Measurements from ENCODE around the gene UNKL.

Gene UNKL

DNA sequence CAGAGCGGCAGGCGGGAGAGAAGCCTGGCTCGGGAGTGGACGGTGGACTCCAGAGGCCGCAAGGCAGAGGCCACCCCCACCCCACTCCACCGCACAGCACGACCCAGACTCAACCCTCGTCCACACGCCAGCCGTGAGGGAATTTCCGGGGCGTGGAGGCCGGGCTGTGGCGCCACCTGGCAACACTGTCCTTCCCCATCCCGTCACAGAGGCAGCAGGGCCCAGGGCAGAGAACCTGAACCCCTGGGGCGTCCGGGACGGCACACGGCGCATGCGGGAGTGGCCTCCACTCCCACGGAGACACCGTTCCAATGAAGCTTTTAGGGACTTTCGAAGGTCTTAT is 39.2 kb downstream of the UNKL start:
- TF ChIP-seq TCF12 (IDR thresholded peaks at IDR 0.05; ENCODE audit: low read depth) = no peak
- TF ChIP-seq, protein P1, sequence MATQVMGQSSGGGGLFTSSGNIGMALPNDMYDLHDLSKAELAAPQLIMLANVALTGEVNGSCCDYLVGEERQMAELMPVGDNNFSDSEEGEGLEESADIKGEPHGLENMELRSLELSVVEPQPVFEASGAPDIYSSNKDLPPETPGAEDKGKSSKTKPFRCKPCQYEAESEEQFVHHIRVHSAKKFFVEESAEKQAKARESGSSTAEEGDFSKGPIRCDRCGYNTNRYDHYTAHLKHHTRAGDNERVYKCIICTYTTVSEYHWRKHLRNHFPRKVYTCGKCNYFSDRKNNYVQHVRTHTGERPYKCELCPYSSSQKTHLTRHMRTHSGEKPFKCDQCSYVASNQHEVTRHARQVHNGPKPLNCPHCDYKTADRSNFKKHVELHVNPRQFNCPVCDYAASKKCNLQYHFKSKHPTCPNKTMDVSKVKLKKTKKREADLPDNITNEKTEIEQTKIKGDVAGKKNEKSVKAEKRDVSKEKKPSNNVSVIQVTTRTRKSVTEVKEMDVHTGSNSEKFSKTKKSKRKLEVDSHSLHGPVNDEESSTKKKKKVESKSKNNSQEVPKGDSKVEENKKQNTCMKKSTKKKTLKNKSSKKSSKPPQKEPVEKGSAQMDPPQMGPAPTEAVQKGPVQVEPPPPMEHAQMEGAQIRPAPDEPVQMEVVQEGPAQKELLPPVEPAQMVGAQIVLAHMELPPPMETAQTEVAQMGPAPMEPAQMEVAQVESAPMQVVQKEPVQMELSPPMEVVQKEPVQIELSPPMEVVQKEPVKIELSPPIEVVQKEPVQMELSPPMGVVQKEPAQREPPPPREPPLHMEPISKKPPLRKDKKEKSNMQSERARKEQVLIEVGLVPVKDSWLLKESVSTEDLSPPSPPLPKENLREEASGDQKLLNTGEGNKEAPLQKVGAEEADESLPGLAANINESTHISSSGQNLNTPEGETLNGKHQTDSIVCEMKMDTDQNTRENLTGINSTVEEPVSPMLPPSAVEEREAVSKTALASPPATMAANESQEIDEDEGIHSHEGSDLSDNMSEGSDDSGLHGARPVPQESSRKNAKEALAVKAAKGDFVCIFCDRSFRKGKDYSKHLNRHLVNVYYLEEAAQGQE (IDR thresholded peaks at IDR 0.05; ENCODE audit: low read depth) = no peak
- no peak for TF ChIP-seq ZBTB7A (IDR thresholded peaks at IDR 0.05; ENCODE audit: low read depth)
- TF ChIP-seq CEBPB (IDR thresholded peaks at IDR 0.05) = no peak
- no peak for TF ChIP-seq NFIC (IDR thresholded peaks at IDR 0.05)
- TF ChIP-seq, protein P2, sequence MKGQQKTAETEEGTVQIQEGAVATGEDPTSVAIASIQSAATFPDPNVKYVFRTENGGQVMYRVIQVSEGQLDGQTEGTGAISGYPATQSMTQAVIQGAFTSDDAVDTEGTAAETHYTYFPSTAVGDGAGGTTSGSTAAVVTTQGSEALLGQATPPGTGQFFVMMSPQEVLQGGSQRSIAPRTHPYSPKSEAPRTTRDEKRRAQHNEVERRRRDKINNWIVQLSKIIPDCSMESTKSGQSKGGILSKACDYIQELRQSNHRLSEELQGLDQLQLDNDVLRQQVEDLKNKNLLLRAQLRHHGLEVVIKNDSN (IDR thresholded peaks at IDR 0.05) = no peak
- TF ChIP-seq EP300 (IDR thresholded peaks at IDR 0.05; ENCODE audit: borderline replicate concordance) = no peak
- TF ChIP-seq EGR1 (IDR thresholded peaks at IDR 0.05) = no peak

DNA sequence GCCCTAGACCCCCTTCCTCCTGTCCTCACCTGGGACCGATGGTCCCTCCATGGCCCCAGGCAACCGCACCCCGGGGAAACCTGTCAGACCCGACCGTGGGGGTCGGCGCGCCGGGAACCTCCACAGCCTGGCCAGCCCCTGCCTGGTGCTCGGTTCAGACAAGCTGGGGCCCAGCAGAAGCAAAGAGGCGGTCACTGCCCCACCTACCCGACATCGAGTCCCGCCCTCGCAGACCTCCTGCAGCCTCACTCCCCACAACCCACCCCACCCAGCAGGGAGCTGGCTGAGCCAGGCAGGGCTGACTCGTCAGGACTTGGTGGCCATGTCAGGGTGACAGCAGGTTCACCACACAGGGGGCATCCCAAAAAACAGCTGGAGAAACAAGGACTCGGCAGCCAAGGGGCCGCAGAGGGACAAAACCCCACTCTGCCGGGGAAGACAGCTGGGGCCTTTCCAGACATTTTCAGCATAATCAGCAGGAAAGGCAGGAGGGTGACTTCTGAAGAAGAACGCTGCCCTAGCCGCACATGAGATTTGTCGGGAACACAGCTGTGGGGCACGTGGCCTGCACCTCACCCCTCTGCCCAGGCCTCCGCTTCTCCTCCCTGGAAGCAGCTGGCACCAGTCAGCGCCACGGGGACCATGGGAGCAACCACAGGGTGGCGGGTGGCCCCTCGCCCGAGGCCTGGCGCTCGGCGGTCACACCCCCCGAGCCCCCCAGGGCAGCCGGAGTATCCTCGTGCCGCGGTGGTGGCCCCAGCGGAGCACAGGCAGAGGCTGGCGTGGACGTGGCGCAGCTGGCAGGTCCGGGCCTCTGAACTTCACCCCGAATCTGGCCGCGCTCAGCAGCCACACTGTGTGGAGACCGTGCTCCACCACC is 39.8 kb downstream of the UNKL start:
- TF ChIP-seq CREB1 (IDR thresholded peaks at IDR 0.05; ENCODE audit: low read depth) (no peak), YY1 (IDR thresholded peaks at IDR 0.05; ENCODE audit: low read depth) (no peak), TCF12 (IDR thresholded peaks at IDR 0.05; ENCODE audit: low read depth) (no peak), FOXM1 (IDR thresholded peaks at IDR 0.05; ENCODE audit: borderline replicate concordance, low read depth) (no peak), TEAD4 (IDR thresholded peaks at IDR 0.05) (no peak), CEBPB (IDR thresholded peaks at IDR 0.05) (no peak), ZBTB7A (IDR thresholded peaks at IDR 0.05; ENCODE audit: low read depth) (no peak), EGR1 (IDR thresholded peaks at IDR 0.05) (no peak), NFIC (IDR thresholded peaks at IDR 0.05) (no peak), EP300 (IDR thresholded peaks at IDR 0.05; ENCODE audit: borderline replicate concordance) (no peak), TAF1 (IDR thresholded peaks at IDR 0.05; ENCODE audit: low read depth) (no peak), RAD21 (IDR thresholded peaks at IDR 0.05; ENCODE audit: low read depth) (no peak)
- TF ChIP-seq, protein P1 (IDR thresholded peaks at IDR 0.05; ENCODE audit: low read depth) = no peak
- TF ChIP-seq, protein P2 (IDR thresholded peaks at IDR 0.05) = no peak
- TF ChIP-seq, protein P3, sequence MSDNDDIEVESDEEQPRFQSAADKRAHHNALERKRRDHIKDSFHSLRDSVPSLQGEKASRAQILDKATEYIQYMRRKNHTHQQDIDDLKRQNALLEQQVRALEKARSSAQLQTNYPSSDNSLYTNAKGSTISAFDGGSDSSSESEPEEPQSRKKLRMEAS (IDR thresholded peaks at IDR 0.05) = no peak

DNA sequence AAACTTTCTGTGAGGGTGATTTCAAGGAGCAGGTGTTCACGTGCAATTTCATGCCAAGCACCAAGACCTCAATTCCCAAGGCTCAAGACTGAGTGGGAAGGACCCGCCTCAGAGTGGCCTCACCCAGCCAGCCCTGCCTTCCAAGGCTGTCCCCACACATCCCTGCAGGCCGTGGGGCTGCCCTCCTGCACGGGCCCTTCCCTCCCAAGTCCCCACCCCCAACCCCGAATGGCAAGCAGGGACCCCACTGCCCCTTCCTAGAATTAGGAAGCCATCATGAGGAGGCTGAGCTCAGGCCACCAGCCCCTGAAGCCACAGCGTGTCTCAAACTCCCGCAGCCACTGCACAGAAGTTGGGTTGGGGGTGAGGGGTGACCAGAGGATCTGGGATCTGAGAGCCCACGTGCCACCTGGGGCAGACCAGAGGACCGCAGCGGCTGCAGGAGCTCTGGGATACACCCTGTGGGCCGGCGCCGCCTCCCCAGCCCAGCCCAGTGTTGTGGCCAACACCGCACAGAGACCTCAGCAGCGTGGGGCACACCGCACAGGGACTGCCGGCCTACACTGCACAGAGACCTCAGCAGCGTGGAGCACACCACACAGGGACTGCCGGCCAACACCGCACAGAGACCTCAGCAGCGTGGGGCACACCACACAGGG is 42.1 kb downstream of the UNKL start:
- TF ChIP-seq NFIC (IDR thresholded peaks at IDR 0.05) = no peak
- TF ChIP-seq CEBPB (IDR thresholded peaks at IDR 0.05) = no peak
- TF ChIP-seq, protein P1 (IDR thresholded peaks at IDR 0.05; ENCODE audit: low read depth) = no peak
- no peak for TF ChIP-seq YY1 (IDR thresholded peaks at IDR 0.05; ENCODE audit: low read depth)
- no peak for TF ChIP-seq RAD21 (IDR thresholded peaks at IDR 0.05; ENCODE audit: low read depth)
- TF ChIP-seq, protein P3 (IDR thresholded peaks at IDR 0.05) = no peak
- no peak for TF ChIP-seq TCF12 (IDR thresholded peaks at IDR 0.05; ENCODE audit: low read depth)
- TF ChIP-seq EP300 (IDR thresholded peaks at IDR 0.05; ENCODE audit: borderline replicate concordance) = no peak
- TF ChIP-seq EGR1 (IDR thresholded peaks at IDR 0.05) = no peak
- TF ChIP-seq CREB1 (IDR thresholded peaks at IDR 0.05; ENCODE audit: low read depth) = no peak
- TF ChIP-seq ZBTB7A (IDR thresholded peaks at IDR 0.05; ENCODE audit: low read depth) = no peak
- TF ChIP-seq TAF1 (IDR thresholded peaks at IDR 0.05; ENCODE audit: low read depth) = no peak
- TF ChIP-seq, protein P2 (IDR thresholded peaks at IDR 0.05) = no peak
- no peak for TF ChIP-seq TEAD4 (IDR thresholded peaks at IDR 0.05)
- TF ChIP-seq FOXM1 (IDR thresholded peaks at IDR 0.05; ENCODE audit: borderline replicate concordance, low read depth) = no peak

Measured in Ishikawa (cell line).